ENCODE results near the gene RNU2-63P.
"Not testable (repeated sequence)": the region's sequence is repeated elsewhere in the genome, so short reads cannot be mapped to it uniquely, and the experiment has no call there.

DNA sequence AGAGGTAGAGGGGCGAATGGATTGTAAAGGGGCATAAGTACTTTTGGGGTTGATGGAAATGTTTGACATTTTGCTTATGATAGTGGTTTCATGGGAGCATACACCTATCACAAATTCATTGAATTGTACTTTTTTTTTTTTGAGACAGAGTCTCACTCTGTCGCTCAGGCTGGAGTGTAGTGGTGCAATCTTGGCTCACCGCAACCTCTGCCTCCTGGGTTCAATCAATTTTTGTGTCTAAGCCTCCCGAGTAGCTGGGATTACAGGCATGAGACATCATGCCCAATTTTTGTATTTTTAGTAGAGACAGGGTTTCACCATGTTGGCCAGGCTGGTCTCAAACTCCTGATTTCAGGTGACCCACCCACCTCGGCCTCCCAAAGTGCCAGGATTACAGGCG, 29.2 kb upstream of the RNU2-63P start:
- not testable (repeated sequence) for TF ChIP-seq POLR2AphosphoS5 (IDR thresholded peaks at IDR 0.05; ENCODE audit: low read depth, low read length); POLR2A (IDR thresholded peaks at IDR 0.05; ENCODE audit: low read depth, low read length); TAF1 (IDR thresholded peaks at IDR 0.05; ENCODE audit: borderline replicate concordance, low read depth, low read length)
